Omental fat pad (tissue), 4 donors: ENCODE measurements around the gene MRPL23. TPM values are rescaled to one million over a fixed set of nuclear protein-coding genes. Genes with fewer than 3 reads are reported as not detected.

Experiments used
- ATAC-seq: fragments of 150-250 bp; one replicate; pipeline ENCODE4 v1.9.1; 2016; ENCODE audit warnings: mild to moderate bottlenecking, moderate library complexity; ENCODE audit not compliant: low FRiP score
- DNase-seq: peaks from one replicate; pipeline ENCODE4 v3.0.0-alpha.2; 2019; ENCODE audit warnings: low spot score
- total RNA-seq, 4 donors: library from RNA; depleted of rRNA; stranded (reverse); fragments of >200 nt; gene quantifications; one replicate each; pipeline ENCODE4 v1.1.0, GENCODE V29; 2016
- TF ChIP-seq, protein P1 (sequence below), 3 donors: fragments of 450-650 bp; IDR thresholded peaks; one replicate each; pipeline ENCODE4 v1.5.1; 2016 to 2017; ENCODE audit warnings: antibody characterized with exemption in 3 of 3, mild to moderate bottlenecking in 3 of 3, moderate library complexity in 2 of 3

The MRPL23 gene
- total RNA-seq, 4 donors from 2014 or later = 82.3 to 114 (median 111) TPM

DNA sequence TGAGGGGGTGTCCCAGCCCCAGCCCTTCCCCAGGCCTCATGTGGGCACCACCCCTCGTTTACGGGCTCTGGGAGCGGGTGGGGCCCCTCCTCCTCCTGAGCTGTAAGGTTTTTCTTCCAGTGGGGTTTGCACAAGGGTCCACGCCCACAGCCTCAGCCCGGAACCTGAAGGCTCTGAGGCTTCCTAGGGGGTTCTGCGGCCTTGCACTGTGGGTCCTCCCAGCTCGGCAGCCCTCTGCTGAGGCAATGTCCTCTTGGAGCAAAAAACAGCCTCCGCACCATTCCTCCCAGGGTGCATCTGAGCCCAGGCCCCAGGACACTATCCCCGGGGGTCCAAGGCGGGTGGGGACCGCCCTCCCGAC lies 36.4 kb downstream of the MRPL23 start:
- DNase-seq = no peak
- TF ChIP-seq, protein P1, sequence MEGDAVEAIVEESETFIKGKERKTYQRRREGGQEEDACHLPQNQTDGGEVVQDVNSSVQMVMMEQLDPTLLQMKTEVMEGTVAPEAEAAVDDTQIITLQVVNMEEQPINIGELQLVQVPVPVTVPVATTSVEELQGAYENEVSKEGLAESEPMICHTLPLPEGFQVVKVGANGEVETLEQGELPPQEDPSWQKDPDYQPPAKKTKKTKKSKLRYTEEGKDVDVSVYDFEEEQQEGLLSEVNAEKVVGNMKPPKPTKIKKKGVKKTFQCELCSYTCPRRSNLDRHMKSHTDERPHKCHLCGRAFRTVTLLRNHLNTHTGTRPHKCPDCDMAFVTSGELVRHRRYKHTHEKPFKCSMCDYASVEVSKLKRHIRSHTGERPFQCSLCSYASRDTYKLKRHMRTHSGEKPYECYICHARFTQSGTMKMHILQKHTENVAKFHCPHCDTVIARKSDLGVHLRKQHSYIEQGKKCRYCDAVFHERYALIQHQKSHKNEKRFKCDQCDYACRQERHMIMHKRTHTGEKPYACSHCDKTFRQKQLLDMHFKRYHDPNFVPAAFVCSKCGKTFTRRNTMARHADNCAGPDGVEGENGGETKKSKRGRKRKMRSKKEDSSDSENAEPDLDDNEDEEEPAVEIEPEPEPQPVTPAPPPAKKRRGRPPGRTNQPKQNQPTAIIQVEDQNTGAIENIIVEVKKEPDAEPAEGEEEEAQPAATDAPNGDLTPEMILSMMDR (IDR thresholded peaks at IDR 0.05) = no peak
- no peak for ATAC-seq

DNA sequence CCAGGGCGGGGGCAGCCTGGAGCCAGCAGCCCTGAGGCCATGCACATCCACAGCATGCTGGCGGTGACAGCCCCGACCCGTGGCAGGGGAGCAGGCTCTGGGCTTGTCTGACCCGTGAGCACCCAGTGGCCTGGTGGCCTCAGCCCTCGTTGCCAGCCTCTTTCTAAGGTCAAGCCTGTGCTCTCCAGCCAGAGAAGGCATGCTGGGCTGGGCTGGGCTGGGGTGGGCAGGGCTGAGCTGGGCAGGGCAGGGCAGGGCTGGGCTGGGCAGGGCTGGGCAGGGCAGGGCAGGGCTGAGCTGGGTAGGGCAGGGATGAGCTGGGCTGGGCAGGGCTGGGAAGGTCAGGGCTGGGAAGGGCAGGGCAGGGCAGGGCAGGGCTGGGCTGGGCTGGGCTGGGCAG lies 39.9 kb downstream of the MRPL23 start:
- TF ChIP-seq, protein P1 (IDR thresholded peaks at IDR 0.05) = no peak
- ATAC-seq = no peak
- no peak for DNase-seq

DNA sequence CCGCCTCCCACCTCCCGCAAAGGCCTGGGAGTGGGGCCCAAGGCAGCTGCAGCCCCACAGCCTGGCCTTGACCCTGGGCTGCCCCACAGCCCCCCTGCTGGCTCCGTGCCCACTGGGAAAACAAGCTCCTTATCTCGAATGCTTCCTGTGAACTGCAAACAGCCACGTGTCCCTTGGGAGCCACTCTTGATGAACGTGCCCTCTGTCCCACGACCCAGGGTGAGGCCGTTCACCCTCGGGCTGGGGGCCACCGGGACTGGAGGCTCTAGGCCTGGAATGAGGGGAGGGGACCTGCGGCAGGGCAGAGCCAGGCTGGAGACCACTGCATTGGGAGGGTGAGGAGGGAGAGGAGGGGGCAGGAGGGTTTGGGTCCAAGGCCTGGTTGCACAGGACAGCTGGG lies 41.0 kb downstream of the MRPL23 start:
- ATAC-seq (no peak), DNase-seq (no peak)
- TF ChIP-seq, protein P1 (IDR thresholded peaks at IDR 0.05) = no peak

DNA sequence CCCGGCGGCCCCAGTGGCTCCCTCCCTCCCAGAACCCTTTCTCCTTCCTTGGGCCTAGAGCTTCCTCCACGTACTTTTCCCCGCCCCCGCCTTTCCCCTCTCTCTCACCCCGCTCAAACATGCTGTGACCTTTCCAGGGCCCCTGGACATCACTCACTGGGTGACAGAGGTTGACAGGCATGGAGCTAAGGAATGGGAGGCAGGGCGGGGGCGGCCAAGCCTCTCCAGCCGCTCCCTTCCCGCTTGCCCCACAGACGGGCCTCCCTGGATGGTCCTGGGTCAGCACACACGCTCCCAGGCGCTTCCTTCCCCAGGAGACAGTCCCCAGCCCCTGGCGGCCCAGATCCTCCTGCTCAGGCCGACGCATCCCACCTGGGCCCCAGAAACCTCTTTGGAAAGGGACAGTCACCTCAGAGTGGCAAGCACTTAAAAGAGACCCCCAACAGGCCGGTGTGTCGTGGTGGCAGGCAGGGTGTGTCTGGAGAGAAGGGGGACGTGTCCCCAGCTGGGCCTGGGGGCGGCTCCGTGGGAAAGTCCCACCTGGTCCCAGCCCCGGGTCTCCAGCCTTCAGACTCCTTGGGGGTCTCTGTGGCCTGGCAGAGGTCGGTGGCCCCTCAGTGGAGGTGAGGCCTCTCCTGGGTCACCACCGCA lies 41.7 kb downstream of the MRPL23 start:
- TF ChIP-seq, protein P1 (IDR thresholded peaks at IDR 0.05) = no peak
- ATAC-seq (no peak), DNase-seq (no peak)

DNA sequence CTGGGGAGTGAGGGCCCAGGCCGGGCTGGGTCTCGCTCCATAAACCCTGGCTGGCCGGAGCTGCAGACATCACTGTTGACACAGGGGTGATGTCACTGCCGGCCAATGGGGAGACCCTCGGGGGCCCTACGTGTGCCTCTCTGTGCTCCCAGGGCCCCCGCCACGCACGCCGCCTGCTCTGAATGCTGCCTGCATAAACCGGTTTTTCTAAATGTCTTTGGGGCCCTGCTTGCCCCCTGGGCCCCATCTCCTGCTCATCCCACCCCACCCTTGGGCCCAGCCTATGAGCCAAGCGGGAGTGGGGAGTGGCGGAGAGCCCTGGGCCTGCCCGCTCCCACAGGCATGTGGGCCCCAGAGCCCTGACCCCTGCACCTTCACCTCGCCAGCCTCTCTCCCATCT lies 42.8 kb downstream of the MRPL23 start:
- no peak for DNase-seq
- ATAC-seq = no peak
- TF ChIP-seq, protein P1 (IDR thresholded peaks at IDR 0.05) = no peak

DNA sequence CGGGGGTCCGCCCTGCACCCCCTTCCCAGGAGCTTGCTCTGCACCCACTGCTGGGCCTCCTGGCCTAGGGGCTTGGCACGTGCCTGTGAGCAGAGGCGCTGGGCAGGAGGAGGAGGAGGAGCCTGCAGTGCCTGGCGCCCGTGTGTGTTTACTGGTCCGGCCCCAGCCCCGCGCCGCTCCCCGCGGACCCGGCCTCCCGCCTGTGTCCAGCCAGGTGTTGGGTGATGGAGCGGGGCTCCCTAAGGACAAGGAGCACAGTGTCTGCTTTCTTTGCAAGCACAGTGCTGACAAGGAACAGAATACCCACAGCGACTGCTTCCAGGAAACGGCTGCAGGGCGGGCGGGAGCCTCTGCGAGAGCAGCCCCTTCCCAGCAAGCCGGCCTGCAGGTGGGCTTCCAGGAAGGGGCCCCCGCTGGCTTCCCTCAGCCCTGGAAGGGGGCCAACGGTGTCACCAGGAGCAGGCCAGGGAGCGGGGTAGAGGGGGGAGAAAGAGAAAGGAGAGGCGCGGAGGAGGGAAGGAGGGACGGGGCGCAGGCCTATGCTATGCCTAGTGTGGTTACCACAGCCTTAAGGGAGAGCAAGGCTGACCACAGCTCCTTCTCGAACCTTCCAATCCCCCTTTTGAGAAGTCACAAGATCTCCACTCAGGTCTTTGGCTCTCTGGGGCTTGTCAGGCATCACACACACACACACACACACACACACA lies 43.9 kb downstream of the MRPL23 start:
- ATAC-seq (no peak), DNase-seq (no peak)
- TF ChIP-seq, protein P1 (IDR thresholded peaks at IDR 0.05) = no peak

DNA sequence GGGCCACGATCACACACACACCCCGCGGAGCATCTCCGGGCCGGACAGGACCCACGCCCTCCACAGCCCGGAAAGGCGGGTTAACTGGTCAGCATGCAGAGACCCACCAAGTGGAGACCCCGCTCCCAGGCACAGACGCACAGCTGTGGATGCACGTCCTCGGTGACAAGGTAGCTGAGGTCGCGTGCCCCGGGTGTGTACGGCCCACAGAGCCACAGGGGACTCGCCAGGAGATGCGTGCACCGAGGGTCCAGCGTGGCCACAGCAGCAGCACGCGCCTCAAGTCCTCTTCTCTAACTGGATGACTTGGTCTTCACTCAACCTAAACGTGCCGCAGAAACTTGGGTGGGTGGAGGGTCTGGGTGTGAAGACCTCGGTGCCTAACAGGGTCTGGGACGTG lies 45.0 kb downstream of the MRPL23 start:
- DNase-seq = no peak

More for the DNA sequence above, 45.0 kb downstream of the MRPL23 start:
- no peak for ATAC-seq
- TF ChIP-seq, protein P1 (IDR thresholded peaks at IDR 0.05) = no peak
